ENCODE data around the gene TFF2.
A peak's percentile ranks its signal among the peaks of the same experiment; 100 is the strongest.

Gene TFF2

GRCh38 chr21:42338729-42339715 lies 11.8 kb downstream of the TFF2 start (continued):
- TF ChIP-seq GLIS1 (tag by site-specific recombination; IDR thresholded peaks at IDR 0.05) (no peak), GFI1B (tag by site-specific recombination; IDR thresholded peaks at IDR 0.05) (no peak), ZFP37 (tag by site-specific recombination; IDR thresholded peaks at IDR 0.05) (no peak), ZNF747 (tag by site-specific recombination; IDR thresholded peaks at IDR 0.05) (no peak), KLF7 (tag by site-specific recombination; IDR thresholded peaks at IDR 0.05; ENCODE audit: borderline replicate concordance) (no peak)
- TF ChIP-seq, protein P1, sequence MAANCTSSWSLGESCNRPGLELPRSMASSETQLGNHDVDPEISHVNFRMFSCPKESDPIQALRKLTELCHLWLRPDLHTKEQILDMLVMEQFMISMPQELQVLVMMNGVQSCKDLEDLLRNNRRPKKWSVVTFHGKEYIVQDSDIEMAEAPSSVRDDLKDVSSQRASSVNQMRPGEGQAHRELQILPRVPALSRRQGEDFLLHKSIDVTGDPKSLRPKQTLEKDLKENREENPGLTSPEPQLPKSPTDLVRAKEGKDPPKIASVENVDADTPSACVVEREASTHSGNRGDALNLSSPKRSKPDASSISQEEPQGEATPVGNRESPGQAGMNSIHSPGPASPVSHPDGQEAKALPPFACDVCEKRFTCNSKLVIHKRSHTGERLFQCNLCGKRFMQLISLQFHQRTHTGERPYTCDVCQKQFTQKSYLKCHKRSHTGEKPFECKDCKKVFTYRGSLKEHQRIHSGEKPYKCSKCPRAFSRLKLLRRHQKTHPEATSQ (tag by site-specific recombination; IDR thresholded peaks at IDR 0.05), result no peak
- TF ChIP-seq, protein P2, sequence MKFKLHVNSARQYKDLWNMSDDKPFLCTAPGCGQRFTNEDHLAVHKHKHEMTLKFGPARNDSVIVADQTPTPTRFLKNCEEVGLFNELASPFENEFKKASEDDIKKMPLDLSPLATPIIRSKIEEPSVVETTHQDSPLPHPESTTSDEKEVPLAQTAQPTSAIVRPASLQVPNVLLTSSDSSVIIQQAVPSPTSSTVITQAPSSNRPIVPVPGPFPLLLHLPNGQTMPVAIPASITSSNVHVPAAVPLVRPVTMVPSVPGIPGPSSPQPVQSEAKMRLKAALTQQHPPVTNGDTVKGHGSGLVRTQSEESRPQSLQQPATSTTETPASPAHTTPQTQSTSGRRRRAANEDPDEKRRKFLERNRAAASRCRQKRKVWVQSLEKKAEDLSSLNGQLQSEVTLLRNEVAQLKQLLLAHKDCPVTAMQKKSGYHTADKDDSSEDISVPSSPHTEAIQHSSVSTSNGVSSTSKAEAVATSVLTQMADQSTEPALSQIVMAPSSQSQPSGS (tag by site-specific recombination; IDR thresholded peaks at IDR 0.05; ENCODE audit: low read depth), result no peak

DNA sequence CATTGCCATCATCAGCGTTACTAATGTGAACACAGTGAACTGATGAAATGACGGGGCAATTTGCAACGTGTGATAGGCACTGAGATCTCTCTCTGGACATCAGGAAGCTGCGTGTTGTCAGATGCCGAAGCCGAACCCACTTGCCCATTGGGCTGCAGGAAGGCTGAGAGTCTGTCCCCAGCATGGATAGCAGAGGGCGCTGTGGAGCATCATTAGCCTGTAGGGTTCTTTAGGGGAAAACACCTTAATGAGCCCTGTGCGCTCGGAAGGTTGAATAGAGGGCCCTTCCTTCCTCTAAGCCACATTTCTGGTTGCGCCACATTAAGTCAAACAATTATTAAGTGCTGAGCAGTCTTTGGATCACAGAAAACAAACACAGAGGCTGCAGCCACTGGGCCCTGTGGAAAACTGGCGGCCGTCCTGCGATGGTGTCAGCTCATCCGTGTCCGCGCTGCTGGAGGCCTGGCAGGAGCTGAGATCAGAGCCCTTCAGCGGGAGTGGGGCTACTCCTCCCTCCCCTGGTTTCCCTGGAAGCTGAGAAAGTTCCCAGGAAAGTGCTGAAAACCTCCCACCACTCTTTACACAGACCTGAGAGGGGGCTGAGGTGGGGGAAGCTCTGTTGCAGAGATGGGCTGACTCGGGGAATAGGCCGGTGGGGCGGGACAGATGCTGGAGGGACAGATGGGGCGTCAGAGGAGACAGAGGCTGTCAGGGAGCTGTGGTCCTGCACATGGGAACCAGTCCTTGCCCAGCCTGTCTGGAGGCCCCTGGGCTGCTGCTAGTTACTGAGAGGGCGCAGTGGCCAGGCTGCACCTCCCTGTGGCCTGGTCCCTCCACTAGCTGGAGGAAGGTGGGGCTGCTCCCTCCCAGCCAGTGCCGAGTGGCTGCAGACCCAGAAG lies 12.7 kb downstream of the TFF2 start:
- Histone ChIP-seq H3K4me3 (ENCODE audit: low read depth, low read length) (no peak overlapping the region), H3K9me3 (ENCODE audit: control insufficient read depth, insufficient read depth, low read depth, low read length) (no peaks in the 10 kb centered on the region), H3K27ac (ENCODE audit: extremely low read depth, low read depth, low read length) (no peak overlapping the region), H3K4me1 (ENCODE audit: control insufficient read depth, insufficient read depth, low read length) (no peaks in the 10 kb centered on the region), H3K36me3 (ENCODE audit: control insufficient read depth in 2 of 2, insufficient read depth in 1 of 2, low read length in 2 of 2) (no peaks in the 10 kb centered on the region)
- ChIA-PET CTCF (interaction anchor here (0.6 to 5.2 kb wide), 15 partner anchors 10 to 479 kb away, joined by 3 to 26 read pairs (median 4); no protein-coding TSS in a partner anchor), POLR2A (interaction anchor here (0.5 kb wide), 1 partner anchor 384 kb away, joined by 3 read pairs; no protein-coding TSS in a partner anchor)
- TF ChIP-seq ZNF623 (tag by site-specific recombination; IDR thresholded peaks at IDR 0.05) (no peak), ZNF341 (tag by site-specific recombination; IDR thresholded peaks at IDR 0.05; ENCODE audit: low read depth) (0 out of 2 replicates have a peak, but pooled peaks have one; percentile 12), YY2 (tag by site-specific recombination; IDR thresholded peaks at IDR 0.05) (no peak)
- TF ChIP-seq, protein P3, sequence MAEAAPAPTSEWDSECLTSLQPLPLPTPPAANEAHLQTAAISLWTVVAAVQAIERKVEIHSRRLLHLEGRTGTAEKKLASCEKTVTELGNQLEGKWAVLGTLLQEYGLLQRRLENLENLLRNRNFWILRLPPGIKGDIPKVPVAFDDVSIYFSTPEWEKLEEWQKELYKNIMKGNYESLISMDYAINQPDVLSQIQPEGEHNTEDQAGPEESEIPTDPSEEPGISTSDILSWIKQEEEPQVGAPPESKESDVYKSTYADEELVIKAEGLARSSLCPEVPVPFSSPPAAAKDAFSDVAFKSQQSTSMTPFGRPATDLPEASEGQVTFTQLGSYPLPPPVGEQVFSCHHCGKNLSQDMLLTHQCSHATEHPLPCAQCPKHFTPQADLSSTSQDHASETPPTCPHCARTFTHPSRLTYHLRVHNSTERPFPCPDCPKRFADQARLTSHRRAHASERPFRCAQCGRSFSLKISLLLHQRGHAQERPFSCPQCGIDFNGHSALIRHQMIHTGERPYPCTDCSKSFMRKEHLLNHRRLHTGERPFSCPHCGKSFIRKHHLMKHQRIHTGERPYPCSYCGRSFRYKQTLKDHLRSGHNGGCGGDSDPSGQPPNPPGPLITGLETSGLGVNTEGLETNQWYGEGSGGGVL (tag by site-specific recombination; IDR thresholded peaks at IDR 0.05), result peak; percentile 77

- ChIA-PET POLR2A (no interaction called here), CTCF (interaction anchor here (0.6 to 5.2 kb wide), 13 partner anchors 9 to 480 kb away, joined by 3 to 26 read pairs (median 4); no protein-coding TSS in a partner anchor)
These were observed 13.5 kb downstream of the TFF2 start for GRCh38 chr21:42337276-42337675.

More at GRCh38 chr21:42337276-42337675, 13.5 kb downstream of the TFF2 start:
- Histone ChIP-seq H3K4me3 (ENCODE audit: low read depth, low read length) (no peak overlapping the region), H3K27ac (ENCODE audit: extremely low read depth, low read depth, low read length) (no peak overlapping the region), H3K4me1 (ENCODE audit: control insufficient read depth, insufficient read depth, low read length) (no peaks in the 10 kb centered on the region), H3K36me3 (ENCODE audit: control insufficient read depth in 2 of 2, insufficient read depth in 1 of 2, low read length in 2 of 2) (no peaks in the 10 kb centered on the region), H3K9me3 (ENCODE audit: control insufficient read depth, insufficient read depth, low read depth, low read length) (no peaks in the 10 kb centered on the region)
- TF ChIP-seq, protein P4, sequence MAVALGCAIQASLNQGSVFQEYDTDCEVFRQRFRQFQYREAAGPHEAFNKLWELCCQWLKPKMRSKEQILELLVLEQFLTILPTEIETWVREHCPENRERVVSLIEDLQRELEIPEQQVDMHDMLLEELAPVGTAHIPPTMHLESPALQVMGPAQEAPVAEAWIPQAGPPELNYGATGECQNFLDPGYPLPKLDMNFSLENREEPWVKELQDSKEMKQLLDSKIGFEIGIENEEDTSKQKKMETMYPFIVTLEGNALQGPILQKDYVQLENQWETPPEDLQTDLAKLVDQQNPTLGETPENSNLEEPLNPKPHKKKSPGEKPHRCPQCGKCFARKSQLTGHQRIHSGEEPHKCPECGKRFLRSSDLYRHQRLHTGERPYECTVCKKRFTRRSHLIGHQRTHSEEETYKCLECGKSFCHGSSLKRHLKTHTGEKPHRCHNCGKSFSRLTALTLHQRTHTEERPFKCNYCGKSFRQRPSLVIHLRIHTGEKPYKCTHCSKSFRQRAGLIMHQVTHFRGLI (tag by site-specific recombination; IDR thresholded peaks at IDR 0.05), result no peak
- TF ChIP-seq PRDM10 (tag by site-specific recombination; IDR thresholded peaks at IDR 0.05), result no peak
- no peak for TF ChIP-seq ZNF624 (tag by site-specific recombination; IDR thresholded peaks at IDR 0.05)
- TF ChIP-seq ZNF146 (tag by site-specific recombination; IDR thresholded peaks at IDR 0.05), result peak; percentile 94
- no peak for TF ChIP-seq ZNF513 (tag by site-specific recombination; IDR thresholded peaks at IDR 0.05)

Data from HEK293 (cell line).